Activated T-cell treated with anti-CD3 and anti-CD28 coated beads, Interleukin-2, amount 50 U/mL, for 72 hours (primary cell): ENCODE results near the gene SRSF7. TPM values are rescaled to one million over a fixed set of nuclear protein-coding genes. Genes with fewer than 3 reads are reported as not detected.
"Not testable (repeated sequence)": the region's sequence is repeated elsewhere in the genome, so short reads cannot be mapped to it uniquely, and the experiment has no call there.

Experiments
- ATAC-seq, 2 donors: fragments of 150-1000 bp; cut with Tn5 transposase; replicated peaks in 1 of 2; 2 replicates each; pipeline ENCODE4 v1.10.0; 2021; ENCODE audit warnings: moderate library complexity in 2 of 2, mild to moderate bottlenecking in 1 of 2
- DNase-seq, 2 donors: peaks; one replicate each; pipeline ENCODE4 v3.0.0; 2021 to 2022; ENCODE audit warnings: mixed read lengths in 1 of 2
- H3K27ac Mint-ChIP-seq: one replicate; pipeline ENCODE4 v1.8.0; 2022; ENCODE audit warnings: mild to moderate bottlenecking, moderate library complexity, mixed read lengths
- H3K27me3 Mint-ChIP-seq: one replicate; pipeline ENCODE4 v1.8.0; 2022; ENCODE audit warnings: low read depth, mixed read lengths
- H3K36me3 Mint-ChIP-seq, 2 donors: one replicate each; pipeline ENCODE4 v1.8.0; 2022; ENCODE audit warnings: mixed read lengths in 2 of 2, mild to moderate bottlenecking in 1 of 2; ENCODE audit not compliant: insufficient read depth in 2 of 2
- H3K4me1 Mint-ChIP-seq: one replicate; pipeline ENCODE4 v1.8.0; 2022; ENCODE audit warnings: low read depth, mixed read lengths
- H3K4me3 Mint-ChIP-seq, 2 donors: one replicate each; pipeline ENCODE4 v1.8.0; 2022; ENCODE audit warnings: mild to moderate bottlenecking in 2 of 2, mixed read lengths in 2 of 2, moderate library complexity in 2 of 2
- H3K9me3 Mint-ChIP-seq, 2 donors: one replicate each; pipeline ENCODE4 v1.8.0; 2022; ENCODE audit warnings: mixed read lengths in 2 of 2
- total RNA-seq, 2 donors: library from RNA; stranded (reverse); gene quantifications; one replicate each; pipeline ENCODE4 v1.2.3, GENCODE V29; 2022

SRSF7 gene
- total RNA-seq, 2 donors from 2014 or later, result 258 to 264 TPM

GRCh38 chr2:38718601-38719000 is 32.6 kb downstream of the SRSF7 start:
- peaks cover 0 to 3% of the 10 kb centered on the region in 2 donors for H3K9me3 Mint-ChIP-seq
- H3K27ac Mint-ChIP-seq, result no peak overlapping the region
- ATAC-seq (no peak), DNase-seq (no peak)
- H3K27me3 Mint-ChIP-seq, result no peaks in the 10 kb centered on the region
- no peak overlapping the region for H3K4me3 Mint-ChIP-seq
- peaks cover 12 to 37% of the 10 kb centered on the region in 2 donors for H3K36me3 Mint-ChIP-seq
- H3K4me1 Mint-ChIP-seq, result peaks cover 71% of the 10 kb centered on the region

GRCh38 chr2:38716185-38716584 is 35.0 kb downstream of the SRSF7 start:
- H3K4me1 Mint-ChIP-seq, result peaks cover 62% of the 10 kb centered on the region
- H3K27ac Mint-ChIP-seq, result peak overlapping the region; percentile 3
- no peak overlapping the region for H3K4me3 Mint-ChIP-seq
- peaks cover 18 to 47% of the 10 kb centered on the region in 2 donors for H3K36me3 Mint-ChIP-seq
- H3K27me3 Mint-ChIP-seq, result no peaks in the 10 kb centered on the region
- H3K9me3 Mint-ChIP-seq, result peaks cover 3 to 6% of the 10 kb centered on the region in 2 donors
- DNase-seq (no peak), ATAC-seq (no peak)

GRCh38 chr2:38714941-38715340 is 36.2 kb downstream of the SRSF7 start:
- peak overlapping the region in 1 of 2 donors; percentile 41 for H3K4me3 Mint-ChIP-seq
- ATAC-seq, DNase-seq, H3K27me3 Mint-ChIP-seq, H3K9me3 Mint-ChIP-seq: not testable (repeated sequence)
- H3K36me3 Mint-ChIP-seq, result peaks cover 18 to 44% of the 10 kb centered on the region in 2 donors
- H3K4me1 Mint-ChIP-seq, result peaks cover 56% of the 10 kb centered on the region
- H3K27ac Mint-ChIP-seq, result peak overlapping the region; percentile 54

- peaks cover 18 to 46% of the 10 kb centered on the region in 2 donors for H3K36me3 Mint-ChIP-seq
- H3K27ac Mint-ChIP-seq, result peak overlapping the region; percentile 81
- peaks cover 68% of the 10 kb centered on the region for H3K4me1 Mint-ChIP-seq
- H3K4me3 Mint-ChIP-seq, result no peak overlapping the region
- no peaks in the 10 kb centered on the region for H3K27me3 Mint-ChIP-seq
- peaks cover 3% of the 10 kb centered on the region in 2 donors for H3K9me3 Mint-ChIP-seq
- DNase-seq (no peak), ATAC-seq (no peak)
Measured at GRCh38 chr2:38713338-38713737, 37.8 kb downstream of the SRSF7 start.

GRCh38 chr2:38712871-38713270 is 38.3 kb downstream of the SRSF7 start:
- Mint-ChIP-seq H3K9me3 (peaks cover 3% of the 10 kb centered on the region in 2 donors), H3K27me3 (no peaks in the 10 kb centered on the region), H3K27ac (peak overlapping the region; percentile 81), H3K4me1 (peaks cover 69% of the 10 kb centered on the region), H3K4me3 (no peak overlapping the region), H3K36me3 (peaks cover 18 to 46% of the 10 kb centered on the region in 2 donors)
- DNase-seq (no peak), ATAC-seq (no peak)

- Mint-ChIP-seq H3K4me3 (no peak overlapping the region), H3K9me3 (peaks cover 3% of the 10 kb centered on the region in 2 donors), H3K27ac (no peak overlapping the region), H3K4me1 (peaks cover 73% of the 10 kb centered on the region), H3K27me3 (no peaks in the 10 kb centered on the region), H3K36me3 (peaks cover 18 to 47% of the 10 kb centered on the region in 2 donors)
- ATAC-seq, result no peak
- DNase-seq, result no peak
Measured at GRCh38 chr2:38712413-38712812, 38.7 kb downstream of the SRSF7 start.

GRCh38 chr2:38711558-38711957 is 39.6 kb downstream of the SRSF7 start:
- H3K9me3 Mint-ChIP-seq, result peaks cover 3% of the 10 kb centered on the region in 2 donors
- no peaks in the 10 kb centered on the region for H3K27me3 Mint-ChIP-seq
- no peak for DNase-seq
- no peak overlapping the region for H3K27ac Mint-ChIP-seq
- H3K4me3 Mint-ChIP-seq, result no peak overlapping the region
- H3K4me1 Mint-ChIP-seq, result peaks cover 80% of the 10 kb centered on the region
- ATAC-seq, result no peak
- peaks cover 18 to 52% of the 10 kb centered on the region in 2 donors for H3K36me3 Mint-ChIP-seq

GRCh38 chr2:38709567-38710194 is 41.5 kb downstream of the SRSF7 start:
- Mint-ChIP-seq H3K36me3 (peaks cover 20 to 48% of the 10 kb centered on the region in 2 donors), H3K9me3 (peaks cover 3% of the 10 kb centered on the region in 2 donors), H3K4me1 (peaks cover 71% of the 10 kb centered on the region), H3K27me3 (no peaks in the 10 kb centered on the region), H3K27ac (peak overlapping the region; percentile 98), H3K4me3 (peak overlapping the region; percentile 73 to 87)
- DNase-seq (peak; percentile 37 to 52), ATAC-seq (peak; percentile 81 to 89)

GRCh38 chr2:38708900-38709566 is 42.1 kb downstream of the SRSF7 start:
- Mint-ChIP-seq H3K4me3 (peak overlapping the region; percentile 73 to 87), H3K27me3 (no peaks in the 10 kb centered on the region), H3K36me3 (peaks cover 19 to 45% of the 10 kb centered on the region in 2 donors), H3K9me3 (peaks cover 3% of the 10 kb centered on the region in 2 donors), H3K27ac (peak overlapping the region; percentile 98), H3K4me1 (peaks cover 65% of the 10 kb centered on the region)
- ATAC-seq, result peak; percentile 11 to 13
- no peak for DNase-seq

GRCh38 chr2:38708491-38708890 is 42.7 kb downstream of the SRSF7 start:
- peak overlapping the region; percentile 73 to 87 for H3K4me3 Mint-ChIP-seq
- DNase-seq, result not testable (repeated sequence)

GRCh38 chr2:38706846-38707345 is 44.3 kb downstream of the SRSF7 start:
- DNase-seq (no peak), ATAC-seq (no peak)
- peaks cover 3% of the 10 kb centered on the region in 2 donors for H3K9me3 Mint-ChIP-seq
- no peaks in the 10 kb centered on the region for H3K27me3 Mint-ChIP-seq
- peak overlapping the region; percentile 12 for H3K27ac Mint-ChIP-seq
- peak overlapping the region in 1 of 2 donors; percentile 4 for H3K4me3 Mint-ChIP-seq
- peaks cover 59% of the 10 kb centered on the region for H3K4me1 Mint-ChIP-seq
- peaks cover 18 to 41% of the 10 kb centered on the region in 2 donors for H3K36me3 Mint-ChIP-seq

More at GRCh38 chr2:38708491-38708890, 42.7 kb downstream of the SRSF7 start:
- Mint-ChIP-seq H3K36me3 (peaks cover 19 to 42% of the 10 kb centered on the region in 2 donors), H3K4me1 (peaks cover 61% of the 10 kb centered on the region), H3K27ac (peak overlapping the region; percentile 98)
- ATAC-seq, result peak in 1 of 2 donors; percentile 29
- H3K9me3 Mint-ChIP-seq, H3K27me3 Mint-ChIP-seq: not testable (repeated sequence)

GRCh38 chr2:38704664-38705063 is 46.5 kb downstream of the SRSF7 start:
- no peak overlapping the region for H3K4me3 Mint-ChIP-seq
- peaks cover 72% of the 10 kb centered on the region for H3K4me1 Mint-ChIP-seq
- no peak overlapping the region for H3K27ac Mint-ChIP-seq
- DNase-seq, result no peak
- H3K27me3 Mint-ChIP-seq, result no peaks in the 10 kb centered on the region
- peaks cover 11 to 38% of the 10 kb centered on the region in 2 donors for H3K36me3 Mint-ChIP-seq
- no peaks in the 10 kb centered on the region for H3K9me3 Mint-ChIP-seq
- ATAC-seq, result no peak

- H3K27ac Mint-ChIP-seq, result peak overlapping the region; percentile 54
- H3K4me3 Mint-ChIP-seq, result peak overlapping the region in 1 of 2 donors; percentile 27
- not testable (repeated sequence) for H3K9me3 Mint-ChIP-seq, ATAC-seq, H3K27me3 Mint-ChIP-seq, DNase-seq
- peaks cover 63% of the 10 kb centered on the region for H3K4me1 Mint-ChIP-seq
- H3K36me3 Mint-ChIP-seq, result peaks cover 11 to 35% of the 10 kb centered on the region in 2 donors
Measured at GRCh38 chr2:38703336-38703735, 47.8 kb downstream of the SRSF7 start.
